GM23248 (cell line): Measurements from ENCODE around the gene CFAP73.

ENCODE experiments used
- EZH2 ChIP-seq: fragments of 200-600 bp; sonication (generic); IDR thresholded peaks from 2 replicates; pipeline ENCODE4 v1.6.1; 2018; ENCODE audit warnings: antibody characterized with exemption, mild to moderate bottlenecking; ENCODE audit not compliant: insufficient read depth, poor library complexity, severe bottlenecking
- EZH2phosphoT487 ChIP-seq: fragments of 200-600 bp; sonication (generic); IDR thresholded peaks from 2 replicates; pipeline ENCODE4 v1.6.1; 2018; ENCODE audit warnings: antibody characterized with exemption, moderate library complexity, mild to moderate bottlenecking, low read depth; ENCODE audit not compliant: insufficient read depth

DNA sequence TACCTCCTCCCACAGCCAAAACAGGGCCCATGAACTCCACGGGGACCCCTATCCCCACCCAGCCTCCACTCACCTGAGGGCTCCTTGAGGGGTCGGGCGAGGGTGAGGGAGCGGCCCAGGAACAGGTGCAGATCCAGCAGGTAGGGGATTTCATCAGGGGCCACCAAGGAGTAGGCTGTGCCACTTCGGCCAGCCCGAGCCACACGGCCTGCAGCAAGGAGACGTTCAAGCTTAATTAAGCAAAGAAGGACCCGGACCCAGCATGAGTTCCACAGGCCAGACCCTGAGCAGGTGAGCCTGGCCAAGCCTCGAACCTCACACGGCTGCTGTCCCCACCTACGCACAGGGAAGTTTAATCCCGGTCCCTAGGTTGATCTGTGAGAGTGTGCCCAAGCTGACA lies 20.2 kb downstream of the CFAP73 start:
- TF ChIP-seq EZH2 (no peak), EZH2phosphoT487 (no peak)
